ENCODE measurements around the gene REV3L.

Gene REV3L

DNA sequence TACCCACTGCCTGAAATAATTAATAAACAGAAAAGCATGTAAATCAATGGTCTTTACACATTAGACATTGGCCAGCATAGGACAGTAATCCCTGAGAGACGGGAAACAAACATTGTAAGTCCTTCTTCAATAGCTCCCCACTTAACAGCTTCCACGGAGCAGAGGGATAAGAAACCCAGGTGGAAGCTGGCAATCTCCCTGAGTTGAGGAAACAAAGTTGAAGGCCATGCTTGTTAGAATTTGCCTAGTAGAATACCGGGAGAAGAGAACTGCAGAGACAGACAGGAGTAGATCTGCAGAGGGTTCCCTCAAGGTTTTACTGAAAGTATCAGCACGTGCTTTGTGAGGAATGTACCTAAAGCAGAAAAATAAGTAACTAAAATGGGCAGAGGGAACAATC is 33.9 kb downstream of the REV3L start:
- TF ChIP-seq, protein P1, sequence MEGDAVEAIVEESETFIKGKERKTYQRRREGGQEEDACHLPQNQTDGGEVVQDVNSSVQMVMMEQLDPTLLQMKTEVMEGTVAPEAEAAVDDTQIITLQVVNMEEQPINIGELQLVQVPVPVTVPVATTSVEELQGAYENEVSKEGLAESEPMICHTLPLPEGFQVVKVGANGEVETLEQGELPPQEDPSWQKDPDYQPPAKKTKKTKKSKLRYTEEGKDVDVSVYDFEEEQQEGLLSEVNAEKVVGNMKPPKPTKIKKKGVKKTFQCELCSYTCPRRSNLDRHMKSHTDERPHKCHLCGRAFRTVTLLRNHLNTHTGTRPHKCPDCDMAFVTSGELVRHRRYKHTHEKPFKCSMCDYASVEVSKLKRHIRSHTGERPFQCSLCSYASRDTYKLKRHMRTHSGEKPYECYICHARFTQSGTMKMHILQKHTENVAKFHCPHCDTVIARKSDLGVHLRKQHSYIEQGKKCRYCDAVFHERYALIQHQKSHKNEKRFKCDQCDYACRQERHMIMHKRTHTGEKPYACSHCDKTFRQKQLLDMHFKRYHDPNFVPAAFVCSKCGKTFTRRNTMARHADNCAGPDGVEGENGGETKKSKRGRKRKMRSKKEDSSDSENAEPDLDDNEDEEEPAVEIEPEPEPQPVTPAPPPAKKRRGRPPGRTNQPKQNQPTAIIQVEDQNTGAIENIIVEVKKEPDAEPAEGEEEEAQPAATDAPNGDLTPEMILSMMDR (conservative IDR thresholded peaks at IDR 0.05; ENCODE audit: low read depth, low read length): no peak
- Histone ChIP-seq H3K4me1 (ENCODE audit: low read depth, poor library complexity, severe bottlenecking) (no peaks in the 10 kb centered on the region), H2AFZ (ENCODE audit: low read depth) (no peak overlapping the region), H3K9ac (no peak overlapping the region), H3K27ac (no peak overlapping the region), H3K79me2 (ENCODE audit: insufficient read depth, low read depth) (peaks cover 6% of the 10 kb centered on the region; the same call in 1 of the 2 replicates), H3K4me3 (IDR thresholded peaks at IDR 0.05; ENCODE audit: insufficient read depth, low read depth, low read length) (no peak overlapping the region), H3K36me3 (ENCODE audit: insufficient read depth) (no peaks in the 10 kb centered on the region), H3K27me3 (ENCODE audit: insufficient read depth, low read depth) (no peaks in the 10 kb centered on the region), H3K4me2 (no peak overlapping the region), H4K20me1 (ENCODE audit: insufficient read depth) (no peaks in the 10 kb centered on the region)

DNA sequence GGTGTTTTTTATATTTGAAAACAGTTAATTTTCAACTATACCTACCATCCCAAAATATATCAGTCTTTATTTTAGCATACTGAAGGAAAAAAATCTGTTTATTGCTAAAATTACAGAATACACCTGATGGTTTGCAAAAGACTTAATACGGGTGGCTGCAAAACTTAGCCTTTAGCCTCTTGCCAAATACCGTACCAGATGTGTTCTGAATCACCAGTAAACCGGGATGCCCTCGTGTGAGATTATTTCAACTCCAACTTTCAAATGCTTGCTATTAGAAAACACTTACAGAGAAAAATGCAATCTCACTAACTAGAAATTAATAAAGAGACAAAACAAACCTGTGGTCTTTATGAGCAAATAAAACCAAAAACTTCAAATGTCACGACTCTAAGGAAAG is 36.0 kb downstream of the REV3L start:
- H3K4me2 ChIP-seq: no peak overlapping the region
- no peaks in the 10 kb centered on the region for H3K36me3 ChIP-seq (ENCODE audit: insufficient read depth)
- no peaks in the 10 kb centered on the region for H4K20me1 ChIP-seq (ENCODE audit: insufficient read depth)
- TF ChIP-seq, protein P1 (conservative IDR thresholded peaks at IDR 0.05; ENCODE audit: low read depth, low read length): no peak
- no peaks in the 10 kb centered on the region for H3K27me3 ChIP-seq (ENCODE audit: insufficient read depth, low read depth)
- no peak overlapping the region for H3K27ac ChIP-seq
- no peak overlapping the region for H3K4me3 ChIP-seq (IDR thresholded peaks at IDR 0.05; ENCODE audit: insufficient read depth, low read depth, low read length)
- no peak overlapping the region for H2AFZ ChIP-seq (ENCODE audit: low read depth)
- no peak overlapping the region for H3K9ac ChIP-seq
- no peaks in the 10 kb centered on the region for H3K4me1 ChIP-seq (ENCODE audit: low read depth, poor library complexity, severe bottlenecking)
- peaks cover 6% of the 10 kb centered on the region; the same call in 1 of the 2 replicates for H3K79me2 ChIP-seq (ENCODE audit: insufficient read depth, low read depth)

DNA sequence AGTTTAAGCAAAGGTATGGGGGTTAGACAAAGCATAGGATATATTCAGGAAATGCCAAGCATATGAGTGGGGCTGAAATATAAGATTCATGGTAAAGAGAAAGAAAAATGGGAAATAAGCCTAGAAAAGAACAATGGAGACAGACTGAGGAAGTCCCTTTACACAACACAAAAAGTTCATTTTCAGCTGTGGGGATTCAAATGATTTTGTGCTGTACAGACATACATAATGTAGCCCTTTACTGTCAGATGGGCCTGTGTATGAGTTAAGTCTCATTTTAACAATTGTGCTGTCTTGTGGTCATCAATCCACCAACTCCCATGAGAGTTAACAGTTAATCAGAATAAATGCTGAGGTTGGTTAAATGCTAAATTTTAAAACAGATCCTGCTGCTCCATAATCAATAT is 37.2 kb downstream of the REV3L start:
- Histone ChIP-seq H3K4me1 (ENCODE audit: low read depth, poor library complexity, severe bottlenecking) (no peaks in the 10 kb centered on the region), H3K9ac (no peak overlapping the region), H2AFZ (ENCODE audit: low read depth) (no peak overlapping the region), H3K36me3 (ENCODE audit: insufficient read depth) (no peaks in the 10 kb centered on the region), H3K79me2 (ENCODE audit: insufficient read depth, low read depth) (peaks cover 6% of the 10 kb centered on the region; the same call in 1 of the 2 replicates), H4K20me1 (ENCODE audit: insufficient read depth) (no peaks in the 10 kb centered on the region), H3K4me2 (no peak overlapping the region), H3K4me3 (IDR thresholded peaks at IDR 0.05; ENCODE audit: insufficient read depth, low read depth, low read length) (no peak overlapping the region), H3K27me3 (ENCODE audit: insufficient read depth, low read depth) (no peaks in the 10 kb centered on the region), H3K27ac (no peak overlapping the region)
- TF ChIP-seq, protein P1 (conservative IDR thresholded peaks at IDR 0.05; ENCODE audit: low read depth, low read length): no peak

DNA sequence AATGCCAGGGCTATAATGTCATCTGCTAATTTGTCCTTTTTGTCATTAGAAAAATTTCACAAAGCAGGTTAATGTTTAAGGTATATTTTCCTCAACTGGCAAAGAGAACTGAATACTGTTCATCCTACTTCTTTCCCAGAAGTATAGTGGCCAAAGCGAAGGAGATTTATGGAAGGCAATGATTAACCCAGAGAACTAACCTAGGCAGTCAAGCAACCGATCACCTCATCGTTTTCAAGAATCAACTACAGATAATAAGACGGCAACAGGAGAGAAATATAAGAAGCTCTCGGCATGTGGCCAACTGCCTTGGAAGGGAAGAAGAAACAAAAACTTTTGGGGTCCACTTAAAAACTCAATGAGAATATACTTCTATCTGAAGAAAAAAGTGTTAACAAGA is 38.2 kb downstream of the REV3L start:
- Histone ChIP-seq H3K79me2 (ENCODE audit: insufficient read depth, low read depth) (peaks cover 6% of the 10 kb centered on the region; the same call in 1 of the 2 replicates), H3K9ac (no peak overlapping the region), H3K4me2 (no peak overlapping the region), H3K27me3 (ENCODE audit: insufficient read depth, low read depth) (no peaks in the 10 kb centered on the region), H2AFZ (ENCODE audit: low read depth) (no peak overlapping the region), H3K4me1 (ENCODE audit: low read depth, poor library complexity, severe bottlenecking) (no peaks in the 10 kb centered on the region), H3K36me3 (ENCODE audit: insufficient read depth) (no peaks in the 10 kb centered on the region), H3K4me3 (IDR thresholded peaks at IDR 0.05; ENCODE audit: insufficient read depth, low read depth, low read length) (no peak overlapping the region), H4K20me1 (ENCODE audit: insufficient read depth) (no peaks in the 10 kb centered on the region), H3K27ac (no peak overlapping the region)
- TF ChIP-seq, protein P1 (conservative IDR thresholded peaks at IDR 0.05; ENCODE audit: low read depth, low read length): no peak

Measured in KMS-11 (cell line).